ENCODE measurements around the gene TMEM63B.
"Not testable (repeated sequence)": the region's sequence is repeated elsewhere in the genome, so short reads cannot be mapped to it uniquely, and the experiment has no call there.

TMEM63B gene

GRCh38 chr6:44172731-44173500 lies 45.6 kb downstream of the TMEM63B start:
- peak; percentile 95 for DNase-seq (ENCODE audit: low spot score)

DNA sequence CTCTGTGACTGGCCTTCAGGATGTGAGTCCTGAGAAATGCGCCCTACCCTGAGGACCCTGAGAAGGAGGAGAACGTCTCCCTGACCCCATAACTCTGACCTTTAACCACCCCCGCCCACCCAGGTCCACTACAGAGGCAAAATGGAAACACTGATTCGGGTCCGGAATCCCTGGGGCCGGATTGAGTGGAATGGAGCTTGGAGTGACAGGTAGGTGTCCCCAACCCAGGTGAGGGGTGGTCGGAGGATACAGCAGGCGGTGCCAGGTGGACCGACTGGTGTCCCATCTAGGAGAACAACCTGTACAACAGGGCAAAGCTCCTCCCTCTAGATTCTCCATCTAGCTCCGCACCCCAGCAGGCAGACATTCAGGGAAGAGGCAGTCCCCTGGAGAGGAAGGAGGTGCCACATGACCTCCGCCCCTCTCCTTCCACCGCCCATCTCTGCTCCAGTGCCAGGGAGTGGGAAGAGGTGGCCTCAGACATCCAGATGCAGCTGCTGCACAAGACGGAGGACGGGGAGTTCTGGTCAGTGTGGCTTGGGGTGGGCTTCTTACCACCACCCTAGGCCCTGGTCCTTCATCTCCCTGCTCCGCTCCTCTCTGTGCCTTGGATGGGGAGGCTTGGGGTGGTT lies 48.9 kb downstream of the TMEM63B start:
- DNase-seq (ENCODE audit: low spot score), result no peak

GRCh38 chr6:44176762-44177509 lies 49.6 kb downstream of the TMEM63B start:
- no peak for DNase-seq (ENCODE audit: low spot score)

- peak; percentile 76 for DNase-seq (ENCODE audit: low spot score)
These were observed 50.5 kb downstream of the TMEM63B start for GRCh38 chr6:44177691-44178423.

- no peak for DNase-seq (ENCODE audit: low spot score)
These were observed 51.2 kb downstream of the TMEM63B start for GRCh38 chr6:44178424-44179071.

- no peak for DNase-seq (ENCODE audit: low spot score)
These were observed 51.8 kb downstream of the TMEM63B start for GRCh38 chr6:44179072-44179536.

DNA sequence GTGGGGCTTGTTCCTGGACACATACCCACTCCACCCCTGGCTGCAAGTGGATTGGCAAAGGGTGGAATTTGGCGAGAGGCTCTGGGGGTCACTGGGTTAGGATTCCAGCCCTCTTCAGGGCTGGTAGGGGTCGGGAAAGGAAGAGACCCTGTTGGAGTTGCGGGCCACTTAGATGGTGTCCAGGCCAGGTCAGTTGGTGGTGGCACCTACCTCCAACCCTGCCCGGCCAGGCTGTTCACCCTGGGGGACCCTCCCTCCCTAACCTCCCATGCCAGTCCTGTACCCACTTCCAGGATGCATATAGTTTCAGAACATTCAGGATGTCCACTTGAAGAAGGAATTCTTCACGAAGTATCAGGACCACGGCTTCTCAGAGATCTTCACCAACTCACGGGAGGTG lies 52.3 kb downstream of the TMEM63B start:
- no peak for DNase-seq (ENCODE audit: low spot score)

GRCh38 chr6:44180406-44180805 lies 53.1 kb downstream of the TMEM63B start:
- DNase-seq (ENCODE audit: low spot score), result no peak

GRCh38 chr6:44180886-44181285 lies 53.5 kb downstream of the TMEM63B start:
- DNase-seq (ENCODE audit: low spot score), result no peak

DNA sequence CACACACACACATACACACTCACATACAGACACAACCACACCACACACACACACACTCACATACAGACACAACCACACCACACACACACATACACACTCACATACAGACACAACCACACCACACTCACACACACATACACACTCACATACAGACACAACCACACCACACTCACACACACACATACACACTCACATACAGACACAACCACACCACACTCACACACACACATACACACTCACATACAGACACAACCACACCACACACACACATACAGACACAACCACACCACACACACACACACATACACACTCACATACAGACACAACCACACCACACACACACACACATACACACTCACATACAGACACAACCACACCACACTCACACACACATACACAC lies 54.4 kb downstream of the TMEM63B start:
- DNase-seq (ENCODE audit: low spot score), result not testable (repeated sequence)

GRCh38 chr6:44182911-44183390 lies 55.6 kb downstream of the TMEM63B start:
- DNase-seq (ENCODE audit: low spot score), result no peak

- DNase-seq (ENCODE audit: low spot score), result no peak
These were observed 56.4 kb downstream of the TMEM63B start for GRCh38 chr6:44183783-44184182.

DNA sequence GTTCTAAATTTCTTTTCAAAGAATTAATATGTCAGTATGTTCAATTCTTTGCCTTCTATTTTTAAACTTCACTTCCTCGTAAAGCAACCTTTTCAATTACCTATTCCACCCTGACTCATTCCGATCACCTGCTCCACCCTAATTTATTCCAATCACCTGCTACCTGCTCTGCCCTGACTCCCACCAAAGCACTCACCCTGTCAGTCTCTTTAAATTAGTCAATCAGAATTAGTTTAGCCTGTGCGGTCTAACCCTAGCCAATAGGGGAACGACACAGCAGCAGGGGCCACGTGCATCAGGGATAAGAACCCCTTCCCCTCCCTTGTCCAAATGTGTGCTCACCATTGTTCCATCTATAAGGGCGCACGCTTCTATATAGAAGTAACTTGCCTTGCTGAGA lies 58.0 kb downstream of the TMEM63B start:
- not testable (repeated sequence) for DNase-seq (ENCODE audit: low spot score)

GRCh38 chr6:44185953-44186634 lies 58.7 kb downstream of the TMEM63B start:
- no peak for DNase-seq (ENCODE audit: low spot score)

- DNase-seq (ENCODE audit: low spot score), result no peak
These were observed 59.3 kb downstream of the TMEM63B start for GRCh38 chr6:44186635-44187025.

DNA sequence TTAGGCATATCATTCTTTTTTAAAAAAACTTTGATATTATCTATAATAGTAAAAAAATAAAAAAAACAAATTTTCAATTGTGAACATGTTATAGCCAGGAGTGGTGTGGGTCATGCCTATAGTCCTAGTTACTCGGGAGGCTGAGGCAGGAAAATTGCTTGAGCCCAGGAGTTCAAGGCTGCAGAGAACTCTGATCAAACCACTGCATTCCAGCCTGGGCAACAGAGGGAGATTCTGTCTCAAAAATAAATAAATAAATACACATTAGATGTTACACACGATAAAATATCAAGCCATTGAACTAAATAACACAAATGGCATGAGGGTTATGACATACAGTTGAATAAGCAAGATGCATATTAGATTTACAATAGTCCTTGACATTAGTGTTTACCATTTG lies 61.5 kb downstream of the TMEM63B start:
- DNase-seq (ENCODE audit: low spot score), result no peak

GRCh38 chr6:44189257-44189656 lies 61.9 kb downstream of the TMEM63B start:
- DNase-seq (ENCODE audit: low spot score), result no peak

DNA sequence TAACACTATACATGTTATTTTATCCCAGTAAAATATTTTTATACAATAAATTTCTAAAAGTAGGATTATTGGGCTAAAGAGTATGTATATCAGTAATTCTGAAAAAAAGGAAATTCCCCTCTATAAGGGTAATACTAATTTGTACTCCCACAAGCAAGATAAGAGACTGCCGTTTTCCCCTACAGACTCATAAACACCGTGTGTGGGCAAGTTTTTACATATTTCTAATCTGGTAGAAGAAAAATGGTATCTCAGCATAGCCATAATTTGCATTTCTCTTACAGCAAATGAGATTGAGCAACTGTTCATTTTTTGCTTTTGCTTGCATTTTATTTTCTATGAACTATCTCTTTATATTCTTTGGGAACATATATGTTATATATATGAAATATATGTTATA lies 63.4 kb downstream of the TMEM63B start:
- DNase-seq (ENCODE audit: low spot score), result no peak

DNA sequence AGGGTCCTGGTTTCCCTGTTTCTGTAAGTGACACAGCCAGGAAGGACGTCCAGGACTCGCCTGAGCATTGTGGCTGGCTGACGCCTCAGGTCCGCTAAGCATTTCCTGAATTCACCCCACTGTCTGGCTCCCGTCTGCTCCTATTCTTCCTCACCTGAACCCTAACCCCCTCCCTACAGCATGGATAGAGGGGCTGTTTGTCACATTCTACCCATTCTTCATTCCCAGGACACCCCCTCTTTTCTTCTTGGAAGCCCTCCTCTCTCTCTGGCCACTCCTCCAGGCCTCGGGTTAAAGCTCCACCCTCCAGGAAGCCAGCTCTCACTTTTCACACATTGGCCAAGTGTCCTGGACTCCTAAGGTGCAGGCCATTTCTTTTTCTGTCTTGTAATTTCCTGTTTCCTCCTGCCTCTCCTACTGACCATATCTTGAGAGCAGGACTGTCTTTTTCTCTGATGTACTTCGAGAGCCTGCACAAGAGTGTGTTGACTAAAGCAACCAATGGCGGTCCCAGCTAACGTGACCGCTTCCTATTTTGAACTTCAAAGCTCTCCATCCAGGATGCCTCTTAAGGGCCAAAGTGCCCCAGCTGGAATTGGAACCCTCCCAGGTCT lies 65.2 kb downstream of the TMEM63B start:
- DNase-seq (ENCODE audit: low spot score), result no peak

DNA sequence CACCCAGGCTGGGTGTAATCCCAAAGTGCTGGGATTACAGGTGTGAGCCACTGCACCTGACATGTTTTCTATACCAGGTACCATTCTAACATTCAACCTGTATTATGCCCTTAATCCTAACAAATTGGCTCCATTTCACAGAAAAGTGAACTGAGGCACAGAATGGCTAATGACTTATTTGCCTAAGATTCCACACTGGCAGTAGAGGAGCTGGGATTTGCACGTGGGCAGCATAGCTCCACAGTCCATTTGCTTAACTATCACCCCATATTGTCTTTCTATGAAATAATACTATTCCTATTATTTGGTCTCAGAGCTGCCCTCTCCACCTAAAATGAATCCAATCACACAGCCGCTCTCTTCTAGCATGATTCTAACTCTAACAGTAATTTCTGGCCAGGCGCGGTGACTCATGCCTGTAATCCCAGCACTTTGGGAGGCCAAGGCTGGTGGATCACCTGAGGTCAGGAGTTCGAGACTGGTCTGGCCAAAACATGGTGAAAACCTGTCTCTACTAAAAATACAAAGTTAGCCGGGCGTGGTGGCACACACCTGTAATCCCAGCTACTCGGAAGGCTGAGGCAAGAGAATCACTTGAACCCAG lies 66.1 kb downstream of the TMEM63B start:
- no peak for DNase-seq (ENCODE audit: low spot score)
